OCI-LY7 (cell line): ENCODE measurements around the gene CTDSPL.

Experiments
- CTCF ChIP-seq: fragments of 200-600 bp; sonication (generic); conservative IDR thresholded peaks from 2 replicates; pipeline ENCODE4 v1.5.1; 2014; ENCODE audit warnings: mild to moderate bottlenecking, antibody characterized with exemption, low read length, moderate library complexity, mixed read lengths
- EZH2phosphoT487 ChIP-seq: fragments of 200-600 bp; sonication (generic); IDR thresholded peaks from 2 replicates; pipeline ENCODE4 v1.6.1; 2018; ENCODE audit warnings: low read depth, borderline replicate concordance, mild to moderate bottlenecking, mixed run types, antibody characterized with exemption, low read length, moderate library complexity, mixed read lengths

- TF ChIP-seq CTCF (no peak), EZH2phosphoT487 (no peak)
Measured at GRCh38 chr3:37954881-37955280, 93.2 kb downstream of the CTDSPL start.
